Liver (tissue), 9 donors: Measurements from ENCODE around the gene AP1M2. TPM values are rescaled to one million over a fixed set of nuclear protein-coding genes. Genes with fewer than 3 reads are reported as not detected.

ENCODE experiments used
- DNase-seq: peaks from one replicate; pipeline ENCODE4 v3.0.0-alpha.2; 2017; ENCODE audit warnings: low spot score
- H3K27ac ChIP-seq, 2 donors: one replicate each; pipeline ENCODE4 v1.7.0; 2013; ENCODE audit warnings: inconsistent platforms in 2 of 2, low read length in 2 of 2, control low read depth in 1 of 2, low read depth in 1 of 2, mild to moderate bottlenecking in 1 of 2
- H3K27me3 ChIP-seq, 4 donors: one replicate each; pipeline versions ENCODE4 v1.6.1 to v1.7.0; 2013; ENCODE audit warnings: low read length in 3 of 4, inconsistent platforms in 1 of 4, mild to moderate bottlenecking in 1 of 4, moderate library complexity in 1 of 4; ENCODE audit not compliant: control insufficient read depth in 4 of 4, insufficient read depth in 4 of 4
- H3K36me3 ChIP-seq, 4 donors: one replicate each; pipeline versions ENCODE4 v1.6.1 to v1.7.0; 2013; ENCODE audit warnings: low read length in 3 of 4, mild to moderate bottlenecking in 3 of 4, low read depth in 1 of 4, moderate library complexity in 1 of 4; ENCODE audit not compliant: control insufficient read depth in 4 of 4, insufficient read depth in 3 of 4
- H3K4me1 ChIP-seq, 4 donors: one replicate each; pipeline versions ENCODE4 v1.6.1 to v1.7.0; 2013; ENCODE audit warnings: low read length in 3 of 4, mild to moderate bottlenecking in 3 of 4, moderate library complexity in 1 of 4; ENCODE audit not compliant: control insufficient read depth in 4 of 4, insufficient read depth in 4 of 4
- H3K4me3 ChIP-seq, 3 donors: one replicate each; pipeline versions ENCODE4 v1.6.1 to v1.7.0; 2013; ENCODE audit warnings: low read length in 3 of 3, control low read depth in 1 of 3, low read depth in 1 of 3, mild to moderate bottlenecking in 1 of 3
- H3K9ac ChIP-seq, 2 donors: one replicate each; pipeline ENCODE4 v1.7.0; 2013; ENCODE audit warnings: low read length in 2 of 2, mild to moderate bottlenecking in 2 of 2, moderate library complexity in 2 of 2, control low read depth in 1 of 2, low read depth in 1 of 2
- H3K9me3 ChIP-seq, 4 donors: one replicate each; pipeline versions ENCODE4 v1.6.1 to v1.7.0; 2013; ENCODE audit warnings: low read length in 3 of 4; ENCODE audit not compliant: control insufficient read depth in 4 of 4
- ATF3 ChIP-seq: IDR thresholded peaks from 2 replicates; pipeline ENCODE4 v1.6.1; 2016; ENCODE audit warnings: antibody characterized with exemption
- EGR1 ChIP-seq, 2 donors: IDR thresholded peaks; 2 replicates each; pipeline ENCODE4 v1.6.1; 2016 to 2018; ENCODE audit warnings: antibody characterized with exemption in 2 of 2, low read depth in 2 of 2
- FOXA1 ChIP-seq: IDR thresholded peaks from 2 replicates; pipeline ENCODE4 v1.6.1; 2016; ENCODE audit warnings: antibody characterized with exemption
- FOXA2 ChIP-seq: IDR thresholded peaks from 2 replicates; pipeline ENCODE4 v1.6.1; 2016; ENCODE audit warnings: antibody characterized with exemption
- HNF4G ChIP-seq: IDR thresholded peaks from 2 replicates; pipeline ENCODE4 v1.6.1; 2016; ENCODE audit warnings: antibody characterized with exemption
- JUND ChIP-seq, 2 donors: IDR thresholded peaks; 2 replicates each; pipeline ENCODE4 v1.6.1; 2016; ENCODE audit warnings: antibody characterized with exemption in 2 of 2
- NR2F2 ChIP-seq: IDR thresholded peaks from 2 replicates; pipeline ENCODE4 v1.6.1; 2016; ENCODE audit warnings: antibody characterized with exemption
- RAD21 ChIP-seq, 2 donors: IDR thresholded peaks; 2 replicates each; pipeline ENCODE4 v1.6.1; 2016; ENCODE audit warnings: antibody characterized with exemption in 2 of 2, mild to moderate bottlenecking in 2 of 2
- SP1 ChIP-seq: IDR thresholded peaks from 2 replicates; pipeline ENCODE4 v1.6.1; 2018; ENCODE audit warnings: antibody characterized with exemption, mild to moderate bottlenecking
- TAF1 ChIP-seq: conservative IDR thresholded peaks from 2 replicates; pipeline ENCODE4 v1.6.1; 2016; ENCODE audit warnings: antibody characterized with exemption, mild to moderate bottlenecking
- YY1 ChIP-seq: IDR thresholded peaks from 2 replicates; pipeline ENCODE4 v1.6.1; 2016; ENCODE audit warnings: antibody characterized with exemption, mild to moderate bottlenecking
- ZBTB33 ChIP-seq: IDR thresholded peaks from 2 replicates; pipeline ENCODE4 v1.6.1; 2016; ENCODE audit warnings: antibody characterized with exemption
- WGBS: extraction: QIAGEN DNeasy Blood & Tissue Kit; methylation state at CpG from one replicate; pipeline ENCODE4 v1.1.7; 2013; 5-methylcytosine and 5-hydroxymethylcytosine counted together
- polyA plus RNA-seq, 2 donors: library from polyadenylated mRNA; stranded (reverse) in 1 of 2; unstranded in 1 of 2; fragments of 200-250 nt in 1 of 2; fragments of >200 nt in 1 of 2; fragmentation: Nextera tagmentation in 1 of 2; extraction: Ambion mirVana in 1 of 2; gene quantifications; one replicate each; pipeline versions ENCODE4 v1.2.1 to v1.2.3, GENCODE V29; 2013 to 2015
- total RNA-seq, 2 donors: library from RNA; depleted of rRNA; stranded (reverse); fragments of >200 nt; gene quantifications; one replicate each; pipeline ENCODE4 v1.2.3, GENCODE V29; 2014
- TF ChIP-seq, protein P1 (sequence below): IDR thresholded peaks from 2 replicates; pipeline ENCODE4 v1.6.1; 2016; ENCODE audit warnings: antibody characterized with exemption, mild to moderate bottlenecking
- donor health status: healthy.
- donor health status: healthy.
- donor health status: healthy.
- donor health status: healthy.
- donor health status: healthy.

AP1M2 gene
- total and polyA plus RNA-seq, 4 donors, result 0.42 to 1.3 (median 0.70) TPM

DNA sequence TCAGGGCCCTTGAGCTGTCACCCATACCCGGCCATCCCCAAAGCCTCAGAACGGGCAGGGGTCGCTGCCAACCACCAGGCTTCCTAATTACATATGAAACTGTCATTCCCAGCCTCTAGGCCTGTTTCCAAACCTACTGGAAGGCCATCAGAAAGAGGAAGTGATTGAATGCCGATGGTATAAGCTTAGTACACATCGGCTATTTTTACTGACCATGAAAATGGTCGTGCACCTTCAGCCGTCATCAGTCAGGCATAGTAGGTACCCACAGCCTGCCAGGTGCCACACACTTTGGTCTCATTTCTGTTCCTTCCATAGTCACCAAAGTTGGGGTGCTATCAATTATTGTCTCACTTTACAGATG lies 31.5 kb downstream of the AP1M2 start:
- Histone ChIP-seq H3K9me3 (no peaks in the 10 kb centered on the region), H3K27ac (no peak overlapping the region), H3K27me3 (no peaks in the 10 kb centered on the region), H3K36me3 (peaks cover 30 to 69% (median 45%) of the 10 kb centered on the region in 4 donors), H3K9ac (no peak overlapping the region), H3K4me3 (no peak overlapping the region), H3K4me1 (no peaks in the 10 kb centered on the region)
- WGBS, result 86% methylated on average over 7 of the region's 7 CpGs
- no peak for DNase-seq
- TF ChIP-seq JUND (IDR thresholded peaks at IDR 0.05) (no peak), HNF4G (no peak), EGR1 (IDR thresholded peaks at IDR 0.05; ENCODE audit: low read depth in 2 of 2) (no peak)

DNA sequence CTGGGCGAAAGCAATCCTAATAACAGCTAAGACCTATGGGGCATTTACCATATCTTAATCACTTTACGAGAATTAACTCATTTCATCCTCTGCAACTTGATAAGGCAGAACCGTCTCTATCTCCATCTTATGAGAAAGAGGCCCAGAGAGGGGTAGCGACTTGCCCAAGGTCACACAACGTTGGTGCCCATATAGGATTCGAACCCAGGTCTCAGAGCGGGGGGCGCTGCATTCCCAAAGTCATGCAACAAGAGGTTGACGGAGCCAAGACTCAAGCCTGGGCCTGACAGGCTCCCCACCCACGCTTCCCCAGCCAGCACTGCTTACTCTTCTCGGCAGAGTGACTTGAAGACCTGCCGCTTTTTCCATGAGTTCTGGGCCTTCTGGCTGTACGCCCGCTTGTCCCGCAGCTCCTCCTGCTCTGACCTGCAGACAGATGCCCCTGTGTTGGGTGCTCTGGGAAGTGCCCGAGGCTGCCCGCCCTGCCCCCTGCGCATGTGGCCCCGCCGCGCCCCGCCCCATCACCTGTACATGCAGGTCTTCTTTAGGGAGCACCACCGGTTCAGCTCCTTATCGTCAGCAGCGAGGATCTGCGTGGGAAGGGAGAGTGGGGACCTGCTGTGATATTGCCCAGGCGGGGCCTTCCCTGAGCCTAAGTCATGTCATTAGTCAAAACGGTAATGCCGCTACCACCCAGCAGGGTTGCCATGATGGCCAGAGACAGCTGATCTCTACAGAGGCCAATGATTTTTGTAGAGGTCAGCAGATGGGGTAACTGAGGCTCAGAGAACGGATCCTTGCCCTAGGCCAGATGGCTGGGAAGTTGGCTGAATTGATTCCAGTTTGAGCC lies 32.1 kb downstream of the AP1M2 start:
- H3K27me3 ChIP-seq, result no peaks in the 10 kb centered on the region
- no peaks in the 10 kb centered on the region for H3K4me1 ChIP-seq
- no peak overlapping the region for H3K4me3 ChIP-seq
- TF ChIP-seq FOXA2 (no peak), YY1 (no peak), EGR1 (IDR thresholded peaks at IDR 0.05; ENCODE audit: low read depth in 2 of 2) (no peak), ZBTB33 (no peak), JUND (IDR thresholded peaks at IDR 0.05) (no peak), HNF4G (no peak)
- TF ChIP-seq, protein P1, sequence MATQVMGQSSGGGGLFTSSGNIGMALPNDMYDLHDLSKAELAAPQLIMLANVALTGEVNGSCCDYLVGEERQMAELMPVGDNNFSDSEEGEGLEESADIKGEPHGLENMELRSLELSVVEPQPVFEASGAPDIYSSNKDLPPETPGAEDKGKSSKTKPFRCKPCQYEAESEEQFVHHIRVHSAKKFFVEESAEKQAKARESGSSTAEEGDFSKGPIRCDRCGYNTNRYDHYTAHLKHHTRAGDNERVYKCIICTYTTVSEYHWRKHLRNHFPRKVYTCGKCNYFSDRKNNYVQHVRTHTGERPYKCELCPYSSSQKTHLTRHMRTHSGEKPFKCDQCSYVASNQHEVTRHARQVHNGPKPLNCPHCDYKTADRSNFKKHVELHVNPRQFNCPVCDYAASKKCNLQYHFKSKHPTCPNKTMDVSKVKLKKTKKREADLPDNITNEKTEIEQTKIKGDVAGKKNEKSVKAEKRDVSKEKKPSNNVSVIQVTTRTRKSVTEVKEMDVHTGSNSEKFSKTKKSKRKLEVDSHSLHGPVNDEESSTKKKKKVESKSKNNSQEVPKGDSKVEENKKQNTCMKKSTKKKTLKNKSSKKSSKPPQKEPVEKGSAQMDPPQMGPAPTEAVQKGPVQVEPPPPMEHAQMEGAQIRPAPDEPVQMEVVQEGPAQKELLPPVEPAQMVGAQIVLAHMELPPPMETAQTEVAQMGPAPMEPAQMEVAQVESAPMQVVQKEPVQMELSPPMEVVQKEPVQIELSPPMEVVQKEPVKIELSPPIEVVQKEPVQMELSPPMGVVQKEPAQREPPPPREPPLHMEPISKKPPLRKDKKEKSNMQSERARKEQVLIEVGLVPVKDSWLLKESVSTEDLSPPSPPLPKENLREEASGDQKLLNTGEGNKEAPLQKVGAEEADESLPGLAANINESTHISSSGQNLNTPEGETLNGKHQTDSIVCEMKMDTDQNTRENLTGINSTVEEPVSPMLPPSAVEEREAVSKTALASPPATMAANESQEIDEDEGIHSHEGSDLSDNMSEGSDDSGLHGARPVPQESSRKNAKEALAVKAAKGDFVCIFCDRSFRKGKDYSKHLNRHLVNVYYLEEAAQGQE, result no peak
- no peak overlapping the region for H3K27ac ChIP-seq
- no peak for DNase-seq
- 92% methylated on average over 30 of the region's 30 CpGs for WGBS
- H3K9ac ChIP-seq, result no peak overlapping the region
- H3K36me3 ChIP-seq, result peaks cover 29 to 69% (median 46%) of the 10 kb centered on the region in 4 donors
- no peaks in the 10 kb centered on the region for H3K9me3 ChIP-seq

GRCh38 chr19:10553943-10554381 lies 33.1 kb downstream of the AP1M2 start:
- Histone ChIP-seq H3K27me3 (no peaks in the 10 kb centered on the region), H3K4me3 (no peak overlapping the region), H3K9ac (no peak overlapping the region), H3K9me3 (no peaks in the 10 kb centered on the region), H3K4me1 (no peaks in the 10 kb centered on the region), H3K27ac (peak overlapping the region in 1 of 2 donors; percentile 7), H3K36me3 (peaks cover 25 to 67% (median 42%) of the 10 kb centered on the region in 4 donors)
- no peak for TF ChIP-seq NR2F2
- TF ChIP-seq SP1, result no peak
- no peak for TF ChIP-seq FOXA1
- TF ChIP-seq JUND (IDR thresholded peaks at IDR 0.05), result no peak
- TF ChIP-seq HNF4G, result no peak
- TF ChIP-seq TAF1, result no peak
- no peak for TF ChIP-seq EGR1 (IDR thresholded peaks at IDR 0.05; ENCODE audit: low read depth in 2 of 2)
- no peak for TF ChIP-seq ZBTB33
- no peak for TF ChIP-seq RAD21 (IDR thresholded peaks at IDR 0.05)
- no peak for TF ChIP-seq ATF3
- no peak for TF ChIP-seq FOXA2
- WGBS, result 62% methylated on average over 12 of the region's 12 CpGs
- no peak for DNase-seq
